Heart left ventricle (tissue), 16 donors: ENCODE data around the gene SAMD11. TPM values are rescaled to one million over a fixed set of nuclear protein-coding genes. Genes with fewer than 3 reads are reported as not detected.

Experiments used
- ATAC-seq, 4 donors: fragments of 200-7000 bp; cut with Tn5 transposase; one replicate each; pipeline ENCODE4 v1.9.1; 2020 to 2022; ENCODE audit warnings: moderate library complexity in 4 of 4, mild to moderate bottlenecking in 3 of 4, moderate number of reproducible peaks in 1 of 4
- DNase-seq, 5 donors: peaks; one replicate each; pipeline ENCODE4 v3.0.0-alpha.2; 2020
- H3K27ac ChIP-seq, 12 donors: fragments of 200-600 bp; sonication (generic) in 4 of 12; one replicate each; pipeline versions ENCODE4 v1.5.0 to v1.8.0; 2016 to 2022; ENCODE audit warnings: mild to moderate bottlenecking in 2 of 12
- H3K27me3 ChIP-seq, 9 donors: fragments of 200-600 bp; sonication (generic) in 2 of 9; one replicate each; pipeline versions ENCODE4 v1.5.1 to v1.8.0; 2016 to 2022; ENCODE audit warnings: mild to moderate bottlenecking in 3 of 9
- H3K36me3 ChIP-seq, 9 donors: fragments of 200-600 bp; sonication (generic) in 2 of 9; one replicate each; pipeline versions ENCODE4 v1.5.0 to v1.8.0; 2018 to 2022; ENCODE audit warnings: mild to moderate bottlenecking in 2 of 9
- H3K4me1 ChIP-seq, 12 donors: fragments of 200-600 bp; sonication (generic) in 4 of 12; one replicate each; pipeline versions ENCODE4 v1.5.0 to v1.8.0; 2016 to 2022; ENCODE audit warnings: mild to moderate bottlenecking in 3 of 12
- H3K4me3 ChIP-seq, 12 donors: fragments of 200-600 bp; sonication (generic) in 4 of 12; one replicate each; pipeline versions ENCODE4 v1.5.0 to v1.8.0; 2017 to 2022; ENCODE audit warnings: mild to moderate bottlenecking in 9 of 12, moderate library complexity in 4 of 12
- H3K9me3 ChIP-seq, 12 donors: fragments of 200-600 bp; sonication (generic) in 4 of 12; one replicate each; pipeline versions ENCODE4 v1.5.0 to v1.8.0; 2016 to 2022; ENCODE audit warnings: mild to moderate bottlenecking in 1 of 12
- POLR2A ChIP-seq, 2 donors: fragments of 450-650 bp; IDR thresholded peaks; one replicate each; pipeline ENCODE4 v1.6.1; 2017; ENCODE audit warnings: antibody characterized with exemption in 2 of 2, mild to moderate bottlenecking in 2 of 2, moderate library complexity in 2 of 2
- WGBS, 4 donors: extraction: QIAGEN DNeasy Blood & Tissue Kit in 2 of 4; methylation state at CpG; one replicate each; pipeline versions ENCODE4 v1.1.5 to v1.1.7; 2013 to 2018; 5-methylcytosine and 5-hydroxymethylcytosine counted together
- intact Hi-C, 10 donors: fragments of 100-400 bp; cut with DNase I; formaldehyde crosslinking; loops; one replicate each; pipeline versions ENCODE4 v1.11.1 to v1.14.2; 2022
- polyA plus RNA-seq, 2 donors: library from polyadenylated mRNA; stranded (reverse); fragments of 200-250 nt; gene quantifications; one replicate each; pipeline ENCODE4 v1.2.3, GENCODE V29; 2013
- total RNA-seq, 9 donors: library from RNA; depleted of rRNA in 2 of 9; stranded (reverse); fragments of >200 nt in 2 of 9; fragmentation: NEBNext Ultra II Directional in 3 of 9; extraction: Animal tissue kit (Norgen Biotek cat#: 25700) in 3 of 9; gene quantifications; one replicate each; pipeline versions ENCODE4 v1.1.0 to v1.2.4, GENCODE V29; 2016 to 2023
- TF ChIP-seq, protein P1 (sequence below), 12 donors: fragments of 200-600 bp; sonication (generic) in 4 of 12; IDR thresholded peaks; one replicate each; pipeline versions ENCODE4 v1.5.0 to v1.8.0; 2018 to 2022; ENCODE audit warnings: antibody characterized with exemption in 12 of 12, mild to moderate bottlenecking in 5 of 12
- donor health status: ischemic (EF 13 %, LVEDD 7.1; RV severe dilation, severe dysfunction).
- donor health status: healthy with polysubstance abuse.
- donor health status: DM: no; HTN: yes; CAD: no.
- donor health status: DM: no; HTN: no; CAD: no.
- donor health status: ischemic (EF 25% LVEDD 6.9; RV normal size, moderate dysfunction).
- donor health status: ischemic (EF 25% LVEDD 5.7; RV mildly dilated, moderate dysfunction).
- donor health status: healthy.
- donor health status: DM: yes; HTN: yes; CAD: no.
- donor health status: ischemic (EF 35%, LVEDD 5.7; RV mildly dilated, moderate dysfunction).
- donor health status: nonischemic (EF 11% LVEDD 7.7; RV severe dilation, severe dysfunction).
- donor health status: DM: yes; HTN: yes; CAD: no.
- donor health status: PGD.
- donor health status: ischemic (EF 29% LVEDD 5.4; RV normal size, mild dysfunction).
- donor health status: nonischemic (EF 23%, LVEDD 6.1; RV moderate dilation, normal function).

SAMD11 gene
- total and polyA plus RNA-seq, 11 donors: 0.38 to 3.2 (median 0.96) TPM

DNA sequence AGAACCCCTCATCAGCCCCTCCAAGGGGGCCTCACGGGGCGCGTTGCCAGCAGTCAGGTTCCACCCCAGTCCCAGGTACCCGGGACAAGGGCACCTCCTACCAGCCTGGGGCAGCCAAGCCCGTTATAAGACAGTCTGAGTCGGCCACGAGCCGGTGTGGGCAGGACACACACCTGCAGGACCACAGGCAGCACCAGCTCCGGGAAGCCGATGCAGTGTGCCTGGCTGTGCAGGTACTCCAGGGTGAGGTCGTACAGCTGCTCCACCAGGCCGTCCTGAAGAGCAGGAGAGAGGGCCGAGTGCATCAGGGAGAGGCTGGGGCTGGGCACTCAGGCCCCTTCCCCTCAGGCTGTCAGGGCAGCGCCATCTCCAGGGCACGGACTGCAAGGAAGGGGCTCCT, 24.2 kb downstream of the SAMD11 start:
- Histone ChIP-seq H3K36me3 (peaks cover 0 to 86% (median 73%) of the 10 kb centered on the region in 9 donors), H3K27me3 (peaks cover 0 to 9% (median 1%) of the 10 kb centered on the region in 9 donors), H3K4me3 (no peak overlapping the region), H3K4me1 (peaks cover 0 to 16% (median 8%) of the 10 kb centered on the region in 12 donors), H3K9me3 (no peaks in the 10 kb centered on the region), H3K27ac (no peak overlapping the region)
- no peak for TF ChIP-seq POLR2A (IDR thresholded peaks at IDR 0.05)
- TF ChIP-seq, protein P1, sequence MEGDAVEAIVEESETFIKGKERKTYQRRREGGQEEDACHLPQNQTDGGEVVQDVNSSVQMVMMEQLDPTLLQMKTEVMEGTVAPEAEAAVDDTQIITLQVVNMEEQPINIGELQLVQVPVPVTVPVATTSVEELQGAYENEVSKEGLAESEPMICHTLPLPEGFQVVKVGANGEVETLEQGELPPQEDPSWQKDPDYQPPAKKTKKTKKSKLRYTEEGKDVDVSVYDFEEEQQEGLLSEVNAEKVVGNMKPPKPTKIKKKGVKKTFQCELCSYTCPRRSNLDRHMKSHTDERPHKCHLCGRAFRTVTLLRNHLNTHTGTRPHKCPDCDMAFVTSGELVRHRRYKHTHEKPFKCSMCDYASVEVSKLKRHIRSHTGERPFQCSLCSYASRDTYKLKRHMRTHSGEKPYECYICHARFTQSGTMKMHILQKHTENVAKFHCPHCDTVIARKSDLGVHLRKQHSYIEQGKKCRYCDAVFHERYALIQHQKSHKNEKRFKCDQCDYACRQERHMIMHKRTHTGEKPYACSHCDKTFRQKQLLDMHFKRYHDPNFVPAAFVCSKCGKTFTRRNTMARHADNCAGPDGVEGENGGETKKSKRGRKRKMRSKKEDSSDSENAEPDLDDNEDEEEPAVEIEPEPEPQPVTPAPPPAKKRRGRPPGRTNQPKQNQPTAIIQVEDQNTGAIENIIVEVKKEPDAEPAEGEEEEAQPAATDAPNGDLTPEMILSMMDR (IDR thresholded peaks at IDR 0.05): no peak
- intact Hi-C loops: no loop called here
- no peak for ATAC-seq
- DNase-seq: no peak
- 91 to 96% (median 93%) methylated on average over 12 to 15 of the region's 15 CpGs for WGBS, 4 donors

DNA sequence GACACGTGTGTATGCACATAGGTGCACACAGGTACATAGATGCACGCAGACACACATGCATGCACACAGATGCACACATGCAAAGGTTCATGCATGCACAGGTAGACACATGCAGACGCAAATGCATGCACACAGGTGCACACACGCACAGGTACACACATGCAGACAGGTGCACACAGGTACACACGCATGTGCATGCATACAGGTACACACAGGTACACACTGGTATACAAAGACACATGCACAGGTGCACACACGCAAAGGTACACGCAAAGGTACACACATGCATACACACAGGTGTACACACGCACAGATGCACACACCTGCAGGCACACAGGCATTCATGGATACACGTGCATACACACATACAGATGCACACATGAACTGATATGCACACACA, 26.5 kb downstream of the SAMD11 start:
- DNase-seq (no peak), ATAC-seq (no peak)
- Histone ChIP-seq H3K9me3 (no peaks in the 10 kb centered on the region), H3K36me3 (peaks cover 0 to 99% (median 91%) of the 10 kb centered on the region in 9 donors), H3K27me3 (no peaks in the 10 kb centered on the region), H3K4me1 (no peaks in the 10 kb centered on the region), H3K27ac (no peak overlapping the region), H3K4me3 (no peak overlapping the region)
- 85 to 94% (median 91%) methylated on average over 9 of the region's 9 CpGs for WGBS, 4 donors
- TF ChIP-seq POLR2A (IDR thresholded peaks at IDR 0.05): no peak
- TF ChIP-seq, protein P1 (IDR thresholded peaks at IDR 0.05): no peak
- intact Hi-C loops: loop anchor here in 2 of 10 donors (5.0 to 10.0 kb wide), 2 partner anchors 38 to 45 kb away; no protein-coding TSS in a partner anchor

DNA sequence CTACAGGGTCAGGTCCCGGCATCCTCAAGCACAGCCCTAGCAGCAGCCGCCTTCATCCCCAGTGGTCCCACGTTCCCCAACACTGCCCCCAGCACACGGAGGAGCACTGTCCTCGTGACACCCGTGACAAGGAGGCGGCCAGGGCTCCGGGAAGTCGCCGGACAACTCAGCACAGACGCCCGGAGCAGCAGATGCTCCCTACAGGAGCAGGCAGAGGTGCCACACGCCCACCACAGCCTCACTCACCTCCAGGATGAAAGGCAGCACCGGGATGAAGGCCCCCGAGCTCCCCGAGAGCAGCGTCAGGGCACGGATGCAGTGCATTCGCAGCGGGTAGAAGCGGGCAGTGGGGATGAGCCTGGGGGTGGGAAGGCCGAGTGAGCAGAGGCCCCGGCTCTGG, 27.2 kb downstream of the SAMD11 start:
- DNase-seq (no peak), ATAC-seq (no peak)
- Histone ChIP-seq H3K27ac (no peak overlapping the region), H3K4me1 (no peaks in the 10 kb centered on the region), H3K27me3 (no peaks in the 10 kb centered on the region), H3K9me3 (no peaks in the 10 kb centered on the region), H3K4me3 (no peak overlapping the region), H3K36me3 (peaks cover 0 to 99% (median 93%) of the 10 kb centered on the region in 9 donors)
- intact Hi-C loops: loop anchor here in 2 of 10 donors (5.0 to 10.0 kb wide), 2 partner anchors 39 to 46 kb away; no protein-coding TSS in a partner anchor
- no peak for TF ChIP-seq POLR2A (IDR thresholded peaks at IDR 0.05)
- TF ChIP-seq, protein P1 (IDR thresholded peaks at IDR 0.05): no peak
- 92 to 95% (median 94%) methylated on average over 18 to 23 of the region's 23 CpGs for WGBS, 4 donors

DNA sequence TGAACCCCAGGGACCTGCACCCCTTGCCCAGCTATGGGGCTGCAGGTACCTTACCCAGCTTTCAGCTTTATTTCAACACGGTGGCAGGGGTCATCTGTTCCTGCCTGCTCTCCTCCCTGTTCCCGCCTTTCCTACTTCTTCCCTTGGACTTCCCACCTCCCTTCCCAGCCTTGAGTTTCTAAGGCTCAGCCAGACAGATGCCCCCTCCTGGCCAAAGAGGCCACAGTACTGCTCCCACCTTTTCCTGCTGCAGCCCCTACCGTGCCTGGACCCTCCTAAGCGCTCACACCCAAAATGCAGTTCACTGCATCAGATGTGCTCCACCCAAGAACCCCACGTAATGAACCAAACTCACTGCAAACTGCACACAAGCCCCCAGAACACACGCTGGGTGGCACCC, 27.6 kb downstream of the SAMD11 start:
- Histone ChIP-seq H3K36me3 (peaks cover 0 to 99% (median 93%) of the 10 kb centered on the region in 9 donors), H3K9me3 (no peaks in the 10 kb centered on the region), H3K4me3 (no peak overlapping the region), H3K4me1 (no peaks in the 10 kb centered on the region), H3K27me3 (no peaks in the 10 kb centered on the region), H3K27ac (no peak overlapping the region)
- ATAC-seq (no peak), DNase-seq (no peak)
- TF ChIP-seq POLR2A (IDR thresholded peaks at IDR 0.05): no peak
- TF ChIP-seq, protein P1 (IDR thresholded peaks at IDR 0.05): peak in 4 of 12 donors; percentile 12 to 22 (median 14)
- intact Hi-C loops: loop anchor here in 2 of 10 donors (5.0 to 10.0 kb wide), 2 partner anchors 39 to 47 kb away; no protein-coding TSS in a partner anchor
- WGBS, 4 donors: 71 to 75% (median 72%) methylated on average over 6 of the region's 6 CpGs
